ENCODE data around the gene SMARCE1.

SMARCE1 gene

DNA sequence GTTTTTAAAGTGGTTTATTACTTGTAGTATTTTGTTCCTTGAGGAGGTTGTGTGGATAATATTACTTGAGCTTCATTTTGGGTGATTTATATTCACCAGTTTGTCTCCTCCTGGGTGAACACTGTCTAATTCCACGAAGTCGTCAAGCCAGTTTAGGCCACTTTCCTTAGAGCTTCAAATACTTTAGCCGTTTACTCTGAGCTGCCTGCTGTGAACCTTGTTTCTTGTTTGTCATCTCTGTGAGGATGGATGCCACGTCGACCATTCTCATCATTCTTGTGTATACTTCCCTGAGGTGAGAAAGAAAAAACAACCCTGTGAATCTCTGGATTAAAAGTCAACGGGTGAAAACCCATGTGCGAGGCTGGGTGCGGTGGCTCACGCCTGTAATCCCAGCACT lies 47.0 kb upstream of the SMARCE1 start:
- TF ChIP-seq, protein P1, sequence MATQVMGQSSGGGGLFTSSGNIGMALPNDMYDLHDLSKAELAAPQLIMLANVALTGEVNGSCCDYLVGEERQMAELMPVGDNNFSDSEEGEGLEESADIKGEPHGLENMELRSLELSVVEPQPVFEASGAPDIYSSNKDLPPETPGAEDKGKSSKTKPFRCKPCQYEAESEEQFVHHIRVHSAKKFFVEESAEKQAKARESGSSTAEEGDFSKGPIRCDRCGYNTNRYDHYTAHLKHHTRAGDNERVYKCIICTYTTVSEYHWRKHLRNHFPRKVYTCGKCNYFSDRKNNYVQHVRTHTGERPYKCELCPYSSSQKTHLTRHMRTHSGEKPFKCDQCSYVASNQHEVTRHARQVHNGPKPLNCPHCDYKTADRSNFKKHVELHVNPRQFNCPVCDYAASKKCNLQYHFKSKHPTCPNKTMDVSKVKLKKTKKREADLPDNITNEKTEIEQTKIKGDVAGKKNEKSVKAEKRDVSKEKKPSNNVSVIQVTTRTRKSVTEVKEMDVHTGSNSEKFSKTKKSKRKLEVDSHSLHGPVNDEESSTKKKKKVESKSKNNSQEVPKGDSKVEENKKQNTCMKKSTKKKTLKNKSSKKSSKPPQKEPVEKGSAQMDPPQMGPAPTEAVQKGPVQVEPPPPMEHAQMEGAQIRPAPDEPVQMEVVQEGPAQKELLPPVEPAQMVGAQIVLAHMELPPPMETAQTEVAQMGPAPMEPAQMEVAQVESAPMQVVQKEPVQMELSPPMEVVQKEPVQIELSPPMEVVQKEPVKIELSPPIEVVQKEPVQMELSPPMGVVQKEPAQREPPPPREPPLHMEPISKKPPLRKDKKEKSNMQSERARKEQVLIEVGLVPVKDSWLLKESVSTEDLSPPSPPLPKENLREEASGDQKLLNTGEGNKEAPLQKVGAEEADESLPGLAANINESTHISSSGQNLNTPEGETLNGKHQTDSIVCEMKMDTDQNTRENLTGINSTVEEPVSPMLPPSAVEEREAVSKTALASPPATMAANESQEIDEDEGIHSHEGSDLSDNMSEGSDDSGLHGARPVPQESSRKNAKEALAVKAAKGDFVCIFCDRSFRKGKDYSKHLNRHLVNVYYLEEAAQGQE (IDR thresholded peaks at IDR 0.05; ENCODE audit: insufficient read depth in 1 of 2, low read depth in 2 of 2, low read length in 2 of 2) = no peak
- TF ChIP-seq SIN3A (IDR thresholded peaks at IDR 0.05; ENCODE audit: borderline replicate concordance, insufficient read depth, low read length) = no peak
- TF ChIP-seq POLR2AphosphoS5 (IDR thresholded peaks at IDR 0.05; ENCODE audit: low read depth, low read length) = no peak
- TF ChIP-seq FOXP2 (optimal IDR thresholded peaks at IDR 0.05; ENCODE audit: borderline replicate concordance, extremely low read depth, extremely low read length, insufficient read depth) = no peak
- no peak for TF ChIP-seq TAF1 (IDR thresholded peaks at IDR 0.05; ENCODE audit: borderline replicate concordance, insufficient read depth, low read length)

DNA sequence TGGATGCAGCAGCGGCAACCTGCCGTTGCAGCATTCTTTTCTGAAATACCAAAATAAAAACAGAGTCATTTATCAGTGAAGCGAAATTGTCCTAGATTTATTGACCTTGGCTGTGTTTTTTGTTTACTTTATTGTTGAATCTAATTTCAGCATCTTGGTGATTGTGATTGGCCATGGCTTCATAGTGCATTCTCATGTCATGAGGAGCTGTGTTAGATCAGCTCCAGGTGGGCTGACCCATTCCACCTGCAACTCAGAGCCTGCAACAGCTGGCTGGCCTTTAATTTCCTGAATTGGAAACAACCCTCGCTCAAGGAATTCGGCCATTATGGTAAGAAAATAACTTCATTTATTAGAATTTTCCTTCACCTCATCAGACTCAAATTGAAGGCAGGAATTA lies 39.5 kb upstream of the SMARCE1 start:
- TF ChIP-seq FOXP2 (optimal IDR thresholded peaks at IDR 0.05; ENCODE audit: borderline replicate concordance, extremely low read depth, extremely low read length, insufficient read depth) (no peak), POLR2AphosphoS5 (IDR thresholded peaks at IDR 0.05; ENCODE audit: low read depth, low read length) (no peak), SIN3A (IDR thresholded peaks at IDR 0.05; ENCODE audit: borderline replicate concordance, insufficient read depth, low read length) (no peak), TAF1 (IDR thresholded peaks at IDR 0.05; ENCODE audit: borderline replicate concordance, insufficient read depth, low read length) (no peak)
- TF ChIP-seq, protein P1 (IDR thresholded peaks at IDR 0.05; ENCODE audit: insufficient read depth in 1 of 2, low read depth in 2 of 2, low read length in 2 of 2) = no peak

DNA sequence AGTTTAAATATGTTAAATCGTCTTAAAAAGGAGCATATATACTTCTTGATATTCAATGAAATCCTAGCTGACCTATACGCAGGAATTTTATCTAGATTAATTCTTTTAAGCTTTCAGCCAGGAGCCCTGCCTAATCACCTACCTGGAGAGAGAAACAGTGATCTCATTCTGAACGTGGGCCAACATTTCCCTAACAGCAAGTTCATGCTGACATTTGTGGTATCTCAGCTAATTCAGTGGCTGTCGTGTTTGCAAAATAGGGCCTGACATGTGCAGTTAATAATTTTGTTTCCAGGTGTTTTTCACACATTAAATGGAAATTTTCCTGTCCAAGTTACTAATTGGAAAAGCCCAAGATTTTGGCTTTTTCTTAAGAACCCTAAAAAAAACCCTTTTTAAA lies 38.6 kb upstream of the SMARCE1 start:
- no peak for TF ChIP-seq FOXP2 (optimal IDR thresholded peaks at IDR 0.05; ENCODE audit: borderline replicate concordance, extremely low read depth, extremely low read length, insufficient read depth)
- no peak for TF ChIP-seq POLR2AphosphoS5 (IDR thresholded peaks at IDR 0.05; ENCODE audit: low read depth, low read length)
- TF ChIP-seq TAF1 (IDR thresholded peaks at IDR 0.05; ENCODE audit: borderline replicate concordance, insufficient read depth, low read length) = no peak
- TF ChIP-seq SIN3A (IDR thresholded peaks at IDR 0.05; ENCODE audit: borderline replicate concordance, insufficient read depth, low read length) = no peak
- TF ChIP-seq, protein P1 (IDR thresholded peaks at IDR 0.05; ENCODE audit: insufficient read depth in 1 of 2, low read depth in 2 of 2, low read length in 2 of 2) = no peak

DNA sequence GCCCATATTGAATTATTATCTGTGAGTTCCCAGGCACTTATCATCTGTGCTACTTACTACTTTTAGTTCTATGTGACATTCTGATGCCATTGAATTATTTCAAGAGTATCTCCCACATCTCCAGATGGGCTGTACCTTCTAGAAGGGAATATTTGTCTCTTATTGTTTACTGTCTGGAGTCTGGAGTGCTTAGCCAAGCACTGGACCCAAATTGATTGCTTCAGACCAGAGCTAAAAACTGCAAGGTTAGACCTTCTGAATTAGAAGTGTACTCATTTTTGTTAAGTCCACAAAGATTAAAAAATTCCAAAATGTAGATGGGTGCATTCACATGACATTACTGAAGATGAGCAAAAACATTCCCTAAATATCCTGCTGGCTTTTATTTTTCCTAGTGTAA lies 33.4 kb upstream of the SMARCE1 start:
- TF ChIP-seq FOXP2 (optimal IDR thresholded peaks at IDR 0.05; ENCODE audit: borderline replicate concordance, extremely low read depth, extremely low read length, insufficient read depth) (no peak), TAF1 (IDR thresholded peaks at IDR 0.05; ENCODE audit: borderline replicate concordance, insufficient read depth, low read length) (no peak), POLR2AphosphoS5 (IDR thresholded peaks at IDR 0.05; ENCODE audit: low read depth, low read length) (no peak), SIN3A (IDR thresholded peaks at IDR 0.05; ENCODE audit: borderline replicate concordance, insufficient read depth, low read length) (no peak)
- TF ChIP-seq, protein P1 (IDR thresholded peaks at IDR 0.05; ENCODE audit: insufficient read depth in 1 of 2, low read depth in 2 of 2, low read length in 2 of 2) = no peak

DNA sequence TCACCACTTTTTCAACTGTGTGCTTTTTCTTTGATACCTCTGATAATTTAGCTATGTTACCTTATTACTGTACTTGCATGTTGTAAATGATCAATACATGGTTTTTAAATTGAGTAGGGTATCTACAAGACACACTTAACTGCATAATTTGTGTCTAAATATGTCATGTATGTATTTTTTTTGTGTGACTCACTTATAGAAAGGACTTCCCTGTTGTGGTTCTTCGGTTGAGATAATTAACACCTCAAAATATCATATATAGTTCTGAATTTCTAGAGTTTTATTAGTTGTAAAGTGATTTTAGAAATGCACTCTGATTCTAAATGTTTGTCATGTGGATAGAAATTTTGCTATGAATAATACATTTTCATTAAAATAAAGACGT lies 31.9 kb upstream of the SMARCE1 start:
- TF ChIP-seq SIN3A (IDR thresholded peaks at IDR 0.05; ENCODE audit: borderline replicate concordance, insufficient read depth, low read length) (no peak), FOXP2 (optimal IDR thresholded peaks at IDR 0.05; ENCODE audit: borderline replicate concordance, extremely low read depth, extremely low read length, insufficient read depth) (no peak), POLR2AphosphoS5 (IDR thresholded peaks at IDR 0.05; ENCODE audit: low read depth, low read length) (no peak), TAF1 (IDR thresholded peaks at IDR 0.05; ENCODE audit: borderline replicate concordance, insufficient read depth, low read length) (no peak)
- TF ChIP-seq, protein P1 (IDR thresholded peaks at IDR 0.05; ENCODE audit: insufficient read depth in 1 of 2, low read depth in 2 of 2, low read length in 2 of 2) = no peak

Data from PFSK-1 (cell line).